ENCODE results near the gene ZNF474. TPM values are rescaled to one million over a fixed set of nuclear protein-coding genes. Genes with fewer than 3 reads are reported as not detected.

Gene ZNF474
- total RNA-seq, 4 donors from 2014 or later = not detected

DNA sequence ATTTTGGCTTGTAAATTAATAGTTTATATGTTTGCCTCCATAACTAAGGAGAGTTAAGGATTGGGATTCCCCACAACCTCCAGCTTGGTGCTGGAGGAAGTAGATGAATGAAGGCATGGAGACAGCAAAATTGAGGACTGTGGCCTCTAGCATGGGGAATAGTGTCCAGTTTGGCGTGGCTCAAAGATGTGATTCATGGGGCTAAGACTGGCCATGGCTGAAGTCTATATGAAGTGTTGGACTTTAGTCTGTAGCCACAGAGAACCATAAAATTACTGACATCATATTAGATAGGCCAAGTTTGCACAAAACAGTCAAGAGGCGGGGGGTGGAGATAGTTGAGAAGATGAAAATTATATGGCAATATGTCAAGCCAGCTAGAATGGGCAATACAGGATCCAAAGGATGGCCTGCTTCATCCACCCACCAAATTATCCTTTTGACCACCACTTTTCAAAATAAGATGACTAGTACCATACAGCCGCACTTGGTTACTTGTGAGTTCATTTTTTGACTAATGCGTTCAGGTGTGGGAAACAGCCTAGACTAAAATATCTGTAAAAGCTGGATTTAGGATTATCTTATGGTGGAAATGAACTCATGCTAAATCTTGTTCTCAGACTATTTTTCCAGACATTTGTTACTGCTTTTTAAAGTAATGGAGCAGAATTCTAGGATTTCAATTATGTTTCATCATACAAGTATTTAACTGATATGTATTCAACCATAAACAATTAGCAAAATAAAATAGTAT lies 40.2 kb downstream of the ZNF474 start:
- Histone ChIP-seq H3K9me3 (no peaks in the 10 kb centered on the region), H3K4me3 (no peak overlapping the region), H3K4me1 (peaks cover 0 to 22% (median 9%) of the 10 kb centered on the region in 4 donors), H3K27me3 (no peaks in the 10 kb centered on the region), H3K36me3 (no peaks in the 10 kb centered on the region), H3K27ac (no peak overlapping the region)
- in situ Hi-C loops (cut with MboI; ENCODE audit: low pct_ligation_motif_present in 1 of 4, low pct_unique_long_range_greater_than_20kb in 1 of 4, low sequenced_read_pairs in 3 of 4) (loop anchor here in 1 of 4 donors (25.0 kb wide), 1 partner anchor 207 kb away; the partner anchor contains the start of gene SRFBP1), intact Hi-C loops (cut with DNase I; ENCODE audit: low total_unique reads) (no loop called here)
- DNase-seq = no peak
- WGBS, 2 donors (ENCODE audit: low coverage in 1 of 2) = 93 to 98% methylated on average over 4 of the region's 4 CpGs
- TF ChIP-seq EP300 (IDR thresholded peaks at IDR 0.05; ENCODE audit: low read depth) = no peak
- TF ChIP-seq POLR2A (IDR thresholded peaks at IDR 0.05) = no peak
- TF ChIP-seq POLR2AphosphoS5 (IDR thresholded peaks at IDR 0.05) = no peak
- TF ChIP-seq, protein P1, sequence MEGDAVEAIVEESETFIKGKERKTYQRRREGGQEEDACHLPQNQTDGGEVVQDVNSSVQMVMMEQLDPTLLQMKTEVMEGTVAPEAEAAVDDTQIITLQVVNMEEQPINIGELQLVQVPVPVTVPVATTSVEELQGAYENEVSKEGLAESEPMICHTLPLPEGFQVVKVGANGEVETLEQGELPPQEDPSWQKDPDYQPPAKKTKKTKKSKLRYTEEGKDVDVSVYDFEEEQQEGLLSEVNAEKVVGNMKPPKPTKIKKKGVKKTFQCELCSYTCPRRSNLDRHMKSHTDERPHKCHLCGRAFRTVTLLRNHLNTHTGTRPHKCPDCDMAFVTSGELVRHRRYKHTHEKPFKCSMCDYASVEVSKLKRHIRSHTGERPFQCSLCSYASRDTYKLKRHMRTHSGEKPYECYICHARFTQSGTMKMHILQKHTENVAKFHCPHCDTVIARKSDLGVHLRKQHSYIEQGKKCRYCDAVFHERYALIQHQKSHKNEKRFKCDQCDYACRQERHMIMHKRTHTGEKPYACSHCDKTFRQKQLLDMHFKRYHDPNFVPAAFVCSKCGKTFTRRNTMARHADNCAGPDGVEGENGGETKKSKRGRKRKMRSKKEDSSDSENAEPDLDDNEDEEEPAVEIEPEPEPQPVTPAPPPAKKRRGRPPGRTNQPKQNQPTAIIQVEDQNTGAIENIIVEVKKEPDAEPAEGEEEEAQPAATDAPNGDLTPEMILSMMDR (IDR thresholded peaks at IDR 0.05) = no peak

DNA sequence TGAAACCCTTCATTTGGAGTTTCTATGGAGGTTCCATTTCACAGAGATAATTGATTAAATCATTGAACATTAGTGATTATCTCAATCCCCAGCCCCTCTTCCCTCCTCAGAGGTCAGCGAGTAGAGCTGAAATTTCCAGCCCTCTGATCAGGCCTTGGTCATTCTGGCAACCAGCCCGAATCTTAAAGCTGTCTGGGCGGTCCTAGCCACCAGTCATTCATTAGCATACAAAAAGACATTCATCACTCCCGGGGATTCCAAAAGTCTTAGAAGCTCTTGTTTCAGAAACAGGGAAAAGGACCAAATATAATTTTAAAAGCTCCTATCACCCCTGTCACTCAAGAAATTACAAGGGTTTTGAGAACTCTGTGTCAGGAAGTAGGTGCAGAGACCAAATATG lies 41.3 kb downstream of the ZNF474 start:
- Histone ChIP-seq H3K36me3 (no peaks in the 10 kb centered on the region), H3K27me3 (no peaks in the 10 kb centered on the region), H3K4me1 (peaks cover 0 to 11% (median 7%) of the 10 kb centered on the region in 4 donors), H3K27ac (no peak overlapping the region), H3K9me3 (no peaks in the 10 kb centered on the region), H3K4me3 (no peak overlapping the region)
- in situ Hi-C loops (cut with MboI; ENCODE audit: low pct_ligation_motif_present in 1 of 4, low pct_unique_long_range_greater_than_20kb in 1 of 4, low sequenced_read_pairs in 3 of 4) = loop anchor here in 1 of 4 donors (25.0 kb wide), 1 partner anchor 208 kb away; the partner anchor contains the start of gene SRFBP1
- TF ChIP-seq POLR2AphosphoS5 (IDR thresholded peaks at IDR 0.05) (no peak), EP300 (IDR thresholded peaks at IDR 0.05; ENCODE audit: low read depth) (no peak), POLR2A (IDR thresholded peaks at IDR 0.05) (no peak)
- TF ChIP-seq, protein P1 (IDR thresholded peaks at IDR 0.05) = no peak
- 67 to 80% methylated on average over 1 to 4 of the region's 4 CpGs for WGBS, 2 donors (ENCODE audit: low coverage in 1 of 2)
- DNase-seq = no peak
- intact Hi-C loops (cut with DNase I; ENCODE audit: low total_unique reads) = no loop called here

DNA sequence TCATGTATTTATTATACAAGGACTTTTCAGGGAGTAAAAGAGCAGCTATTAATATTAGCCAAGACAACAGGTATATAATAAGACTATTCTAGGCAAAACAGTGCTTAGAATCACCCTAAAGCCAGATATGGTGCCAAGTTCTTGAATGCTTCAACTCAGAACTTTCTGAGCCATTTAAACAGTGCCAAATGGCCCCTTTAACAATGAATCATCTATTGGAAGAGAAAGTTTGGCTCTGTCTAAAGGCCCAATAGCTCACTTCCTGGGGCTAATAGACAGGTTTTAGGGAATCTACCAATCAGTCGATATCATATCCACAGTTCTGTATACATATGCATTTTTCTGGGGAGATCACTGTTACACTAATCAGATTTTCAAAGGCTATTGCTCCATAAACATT lies 42.9 kb downstream of the ZNF474 start:
- Histone ChIP-seq H3K9me3 (no peaks in the 10 kb centered on the region), H3K27me3 (no peaks in the 10 kb centered on the region), H3K4me1 (no peaks in the 10 kb centered on the region), H3K4me3 (no peak overlapping the region), H3K27ac (no peak overlapping the region), H3K36me3 (no peaks in the 10 kb centered on the region)
- intact Hi-C loops (cut with DNase I; ENCODE audit: low total_unique reads) (no loop called here), in situ Hi-C loops (cut with MboI; ENCODE audit: low pct_ligation_motif_present in 1 of 4, low pct_unique_long_range_greater_than_20kb in 1 of 4, low sequenced_read_pairs in 3 of 4) (loop anchor here in 1 of 4 donors (25.0 kb wide), 1 partner anchor 210 kb away; the partner anchor contains the start of gene SRFBP1)
- 87% methylated on average over 1 of the region's 1 CpG; no CpG with 5 or more reads in 1 of the 2 donors for WGBS, 2 donors (ENCODE audit: low coverage in 1 of 2)
- TF ChIP-seq, protein P1 (IDR thresholded peaks at IDR 0.05) = no peak
- no peak for TF ChIP-seq POLR2AphosphoS5 (IDR thresholded peaks at IDR 0.05)
- no peak for TF ChIP-seq POLR2A (IDR thresholded peaks at IDR 0.05)
- no peak for TF ChIP-seq EP300 (IDR thresholded peaks at IDR 0.05; ENCODE audit: low read depth)
- DNase-seq = no peak

DNA sequence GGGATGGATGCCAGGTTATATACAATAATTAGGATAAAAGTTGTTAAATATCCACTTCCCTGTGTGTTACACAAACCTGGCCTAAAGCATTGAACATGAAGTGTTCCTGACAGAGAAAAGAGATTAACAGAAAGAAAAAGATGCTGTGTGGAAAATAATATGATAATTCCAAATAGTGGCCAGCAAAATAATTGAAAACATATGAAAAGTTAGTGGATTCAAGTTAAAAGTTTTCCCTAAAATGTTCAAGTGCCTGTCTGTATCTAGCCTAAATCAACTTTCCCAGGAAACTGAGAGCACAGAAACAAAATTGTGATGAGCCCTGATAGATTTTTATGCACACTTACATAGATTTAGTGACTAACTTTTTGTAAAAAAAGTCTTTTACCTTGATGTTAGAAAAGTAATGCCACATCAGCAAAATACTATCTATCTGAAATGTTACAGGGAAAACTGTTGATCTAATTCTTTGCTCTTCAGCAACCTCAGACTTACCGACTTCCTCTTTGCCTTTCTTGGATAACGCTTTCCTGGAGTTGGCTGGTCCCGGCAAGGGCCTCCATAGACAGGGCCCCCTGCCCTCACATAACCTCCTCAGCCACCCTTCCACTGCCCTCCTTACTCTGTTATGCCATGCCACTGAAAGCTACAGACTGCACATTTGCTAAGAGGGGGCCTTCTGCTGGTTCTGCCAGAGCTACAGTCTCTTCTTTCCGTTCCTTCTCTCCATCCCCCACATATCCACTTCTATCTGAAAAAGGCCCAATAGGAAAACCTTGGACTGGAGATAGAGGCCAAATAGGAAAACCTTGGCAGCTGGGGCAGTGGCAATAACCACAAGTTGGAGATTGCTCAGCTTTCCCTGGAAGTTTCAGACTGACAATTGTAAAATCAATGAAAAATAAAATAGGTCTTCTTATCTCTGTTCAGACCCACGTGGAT lies 44.4 kb downstream of the ZNF474 start:
- no peak overlapping the region for H3K4me3 ChIP-seq
- no peaks in the 10 kb centered on the region for H3K27me3 ChIP-seq
- in situ Hi-C loops (cut with MboI; ENCODE audit: low pct_ligation_motif_present in 1 of 4, low pct_unique_long_range_greater_than_20kb in 1 of 4, low sequenced_read_pairs in 3 of 4) (loop anchor here in 1 of 4 donors (25.0 kb wide), 1 partner anchor 211 kb away; the partner anchor contains the start of gene SRFBP1), intact Hi-C loops (cut with DNase I; ENCODE audit: low total_unique reads) (no loop called here)
- H3K36me3 ChIP-seq = no peaks in the 10 kb centered on the region
- no peak overlapping the region for H3K27ac ChIP-seq
- TF ChIP-seq, protein P1 (IDR thresholded peaks at IDR 0.05) = no peak
- TF ChIP-seq POLR2A (IDR thresholded peaks at IDR 0.05) (no peak), EP300 (IDR thresholded peaks at IDR 0.05; ENCODE audit: low read depth) (no peak), POLR2AphosphoS5 (IDR thresholded peaks at IDR 0.05) (no peak)
- WGBS, 2 donors (ENCODE audit: low coverage in 1 of 2) = 56 to 65% methylated on average over 4 to 5 of the region's 5 CpGs
- no peak for DNase-seq
- no peaks in the 10 kb centered on the region for H3K9me3 ChIP-seq
- H3K4me1 ChIP-seq = no peaks in the 10 kb centered on the region

Data from transverse colon (tissue), 4 donors.